ENCODE measurements around the gene DNAJC24. TPM values are rescaled to one million over a fixed set of nuclear protein-coding genes. Genes with fewer than 3 reads are reported as not detected.

Gene DNAJC24
- total RNA-seq, 6 donors from 2014 or later: 3.2 to 32.5 (median 15.9) TPM

- H3K9me3 ChIP-seq: no peaks in the 10 kb centered on the region
- H3K36me3 ChIP-seq: peaks cover 0 to 15% (median 1%) of the 10 kb centered on the region in 4 donors
- no peaks in the 10 kb centered on the region for H3K27me3 ChIP-seq
- H3K4me3 ChIP-seq: no peak overlapping the region
- DNase-seq: no peak
- H3K4me1 ChIP-seq: no peaks in the 10 kb centered on the region
- no peak for TF ChIP-seq EP300 (IDR thresholded peaks at IDR 0.05)
- no peak for TF ChIP-seq CTCF (IDR thresholded peaks at IDR 0.05)
- no peak for TF ChIP-seq POLR2A (IDR thresholded peaks at IDR 0.05)
- TF ChIP-seq POLR2AphosphoS5 (IDR thresholded peaks at IDR 0.05): no peak
- WGBS, 2 donors: 91 to 97% methylated on average over 1 of the region's 1 CpG
- H3K27ac ChIP-seq: no peak overlapping the region
- no peak for ATAC-seq (ENCODE audit: low FRiP score in 2 of 2)
These were observed 64.2 kb downstream of the DNAJC24 start for GRCh38 chr11:31433851-31434250.

GRCh38 chr11:31437742-31438435, 68.2 kb downstream of the DNAJC24 start:
- Histone ChIP-seq H3K36me3 (no peaks in the 10 kb centered on the region), H3K4me3 (no peak overlapping the region), H3K4me1 (no peaks in the 10 kb centered on the region), H3K27me3 (no peaks in the 10 kb centered on the region), H3K9me3 (no peaks in the 10 kb centered on the region), H3K27ac (no peak overlapping the region)
- 83 to 88% methylated on average over 2 of the region's 2 CpGs for WGBS, 2 donors
- TF ChIP-seq POLR2AphosphoS5 (IDR thresholded peaks at IDR 0.05): no peak
- ATAC-seq (ENCODE audit: low FRiP score in 2 of 2): no peak
- DNase-seq: no peak

- no peaks in the 10 kb centered on the region for H3K36me3 ChIP-seq
- TF ChIP-seq POLR2AphosphoS5 (IDR thresholded peaks at IDR 0.05) (no peak), CTCF (IDR thresholded peaks at IDR 0.05) (no peak), EP300 (IDR thresholded peaks at IDR 0.05) (no peak), POLR2A (IDR thresholded peaks at IDR 0.05) (no peak)
- H3K9me3 ChIP-seq: no peaks in the 10 kb centered on the region
- H3K4me1 ChIP-seq: no peaks in the 10 kb centered on the region
- no peak overlapping the region for H3K4me3 ChIP-seq
- ATAC-seq (ENCODE audit: low FRiP score in 2 of 2) (no peak), DNase-seq (no peak)
- H3K27me3 ChIP-seq: no peaks in the 10 kb centered on the region
- no peak overlapping the region for H3K27ac ChIP-seq
These were observed 71.6 kb downstream of the DNAJC24 start for GRCh38 chr11:31441296-31441695.

- Histone ChIP-seq H3K9me3 (no peaks in the 10 kb centered on the region), H3K4me1 (no peaks in the 10 kb centered on the region), H3K27me3 (no peaks in the 10 kb centered on the region), H3K4me3 (no peak overlapping the region), H3K36me3 (peaks cover 0 to under 1% (median 0%) of the 10 kb centered on the region in 4 donors), H3K27ac (no peak overlapping the region)
- DNase-seq (no peak), ATAC-seq (ENCODE audit: low FRiP score in 2 of 2) (no peak)
- TF ChIP-seq EP300 (IDR thresholded peaks at IDR 0.05): no peak
- no peak for TF ChIP-seq CTCF (IDR thresholded peaks at IDR 0.05)
- 28 to 41% methylated on average over 2 of the region's 2 CpGs for WGBS, 2 donors
These were observed 72.4 kb downstream of the DNAJC24 start for GRCh38 chr11:31442086-31442485.

- peaks cover 0 to 14% (median 0%) of the 10 kb centered on the region in 4 donors for H3K36me3 ChIP-seq
- no peak for DNase-seq
- TF ChIP-seq EP300 (IDR thresholded peaks at IDR 0.05): no peak
- TF ChIP-seq CTCF (IDR thresholded peaks at IDR 0.05): no peak
- TF ChIP-seq POLR2AphosphoS5 (IDR thresholded peaks at IDR 0.05): no peak
- TF ChIP-seq POLR2A (IDR thresholded peaks at IDR 0.05): no peak
- H3K27me3 ChIP-seq: no peaks in the 10 kb centered on the region
- 92 to 96% methylated on average over 3 of the region's 3 CpGs for WGBS, 2 donors
- ATAC-seq (ENCODE audit: low FRiP score in 2 of 2): no peak
- H3K27ac ChIP-seq: no peak overlapping the region
- H3K9me3 ChIP-seq: no peaks in the 10 kb centered on the region
- no peaks in the 10 kb centered on the region for H3K4me1 ChIP-seq
- no peak overlapping the region for H3K4me3 ChIP-seq
These were observed 74.1 kb downstream of the DNAJC24 start for GRCh38 chr11:31443802-31444201.

Measured in upper lobe of left lung (tissue), 6 donors.